GM13976 (cell line): ENCODE data around the gene UBE2L5.
"Not testable (repeated sequence)": the region's sequence is repeated elsewhere in the genome, so short reads cannot be mapped to it uniquely, and the experiment has no call there.

Experiments used
- DNase-seq: peaks from one replicate; pipeline ENCODE4 v3.0.0; 2012; ENCODE audit warnings: low spot score
- in situ Hi-C: fragments of 300-500 bp; cut with MboI; formaldehyde crosslinking; loops from one replicate; pipeline ENCODE4 v1.12.0; 2022; ENCODE audit warnings: low sequenced_read_pairs, mixed read lengths, inconsistent platforms; ENCODE audit not compliant: unreplicated experiment
- TF ChIP-seq, protein P1 (sequence below): IDR thresholded peaks from 2 replicates; pipeline ENCODE4 v1.5.1; 2012; ENCODE audit warnings: borderline replicate concordance, mild to moderate bottlenecking; ENCODE audit not compliant: insufficient read depth; ENCODE audit errors: extremely low read depth, missing control alignments, control extremely low read depth

Gene UBE2L5

GRCh38 chr13:30450066-30450465 is 27.8 kb downstream of the UBE2L5 start:
- in situ Hi-C loops = no loop called here
- no peak for DNase-seq
- TF ChIP-seq, protein P1, sequence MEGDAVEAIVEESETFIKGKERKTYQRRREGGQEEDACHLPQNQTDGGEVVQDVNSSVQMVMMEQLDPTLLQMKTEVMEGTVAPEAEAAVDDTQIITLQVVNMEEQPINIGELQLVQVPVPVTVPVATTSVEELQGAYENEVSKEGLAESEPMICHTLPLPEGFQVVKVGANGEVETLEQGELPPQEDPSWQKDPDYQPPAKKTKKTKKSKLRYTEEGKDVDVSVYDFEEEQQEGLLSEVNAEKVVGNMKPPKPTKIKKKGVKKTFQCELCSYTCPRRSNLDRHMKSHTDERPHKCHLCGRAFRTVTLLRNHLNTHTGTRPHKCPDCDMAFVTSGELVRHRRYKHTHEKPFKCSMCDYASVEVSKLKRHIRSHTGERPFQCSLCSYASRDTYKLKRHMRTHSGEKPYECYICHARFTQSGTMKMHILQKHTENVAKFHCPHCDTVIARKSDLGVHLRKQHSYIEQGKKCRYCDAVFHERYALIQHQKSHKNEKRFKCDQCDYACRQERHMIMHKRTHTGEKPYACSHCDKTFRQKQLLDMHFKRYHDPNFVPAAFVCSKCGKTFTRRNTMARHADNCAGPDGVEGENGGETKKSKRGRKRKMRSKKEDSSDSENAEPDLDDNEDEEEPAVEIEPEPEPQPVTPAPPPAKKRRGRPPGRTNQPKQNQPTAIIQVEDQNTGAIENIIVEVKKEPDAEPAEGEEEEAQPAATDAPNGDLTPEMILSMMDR = no peak

GRCh38 chr13:30451476-30451875 is 29.2 kb downstream of the UBE2L5 start:
- DNase-seq, in situ Hi-C loops: not testable (repeated sequence)

DNA sequence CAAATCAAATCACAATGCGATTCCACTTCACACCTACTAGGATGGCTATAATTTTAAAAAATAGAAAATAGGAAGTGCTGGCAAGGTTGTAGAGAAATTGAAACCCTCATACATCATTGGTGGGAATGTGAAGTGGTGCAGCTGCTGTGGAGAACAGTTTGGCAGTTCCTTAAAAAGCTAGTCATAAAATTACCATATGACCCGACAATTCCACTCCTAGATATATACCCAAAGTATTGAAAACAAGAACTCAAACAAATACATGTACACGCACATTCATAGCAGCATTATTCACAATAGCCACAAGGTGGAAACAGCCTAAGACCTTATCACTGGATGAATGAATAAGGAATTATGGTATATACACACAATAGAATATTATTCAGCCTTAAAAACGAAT is 31.4 kb downstream of the UBE2L5 start:
- no peak for DNase-seq
- in situ Hi-C loops = no loop called here
- TF ChIP-seq, protein P1 = no peak

GRCh38 chr13:30454991-30455390 is 32.7 kb downstream of the UBE2L5 start:
- in situ Hi-C loops = no loop called here
- TF ChIP-seq, protein P1 = no peak
- DNase-seq = no peak

DNA sequence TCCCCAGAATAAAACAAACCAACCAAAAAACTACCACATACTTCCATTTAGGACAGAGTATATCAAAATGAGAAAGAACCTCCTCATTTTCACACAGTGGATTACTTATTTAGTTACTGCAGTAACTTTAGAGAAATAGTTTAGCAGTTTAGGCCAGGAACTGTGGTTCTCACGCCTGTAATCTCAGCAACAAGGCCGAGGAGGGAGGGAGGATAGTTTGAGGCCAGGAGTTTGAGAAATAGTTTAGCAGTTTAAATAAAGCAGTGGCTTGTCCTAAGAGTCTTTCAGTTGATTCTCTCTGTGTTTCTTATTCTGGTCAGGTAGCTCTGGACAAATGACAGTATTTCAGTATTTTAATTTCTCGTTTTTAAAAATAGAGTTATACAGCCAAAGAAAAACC is 34.0 kb downstream of the UBE2L5 start:
- TF ChIP-seq, protein P1 = no peak
- in situ Hi-C loops = no loop called here
- no peak for DNase-seq

DNA sequence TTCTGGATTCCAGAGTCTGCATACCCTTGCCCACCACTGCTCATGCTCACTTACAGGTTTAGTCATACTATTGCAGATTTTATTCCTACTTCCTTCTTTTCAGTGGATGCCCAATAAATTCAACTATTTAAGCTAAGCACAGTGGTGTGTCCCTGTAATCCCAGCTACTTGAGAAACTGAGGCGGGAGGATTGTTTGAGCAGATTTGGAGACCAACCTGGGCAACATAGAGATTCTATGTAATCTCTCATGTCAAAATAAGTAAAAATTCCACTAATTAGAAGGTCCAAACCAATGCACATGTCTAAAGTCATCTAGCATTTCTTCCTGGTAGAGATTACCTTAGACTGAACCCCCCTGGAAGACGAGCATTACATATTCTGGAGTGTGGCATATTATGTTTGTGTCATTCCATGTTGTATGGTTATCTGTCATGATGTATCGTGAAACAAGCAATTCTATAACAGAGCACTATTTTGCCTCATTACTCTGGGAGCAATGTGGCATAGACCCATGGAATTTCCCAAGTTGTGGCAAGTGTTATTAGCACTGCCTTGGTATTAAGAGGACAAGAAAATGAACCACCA is 35.1 kb downstream of the UBE2L5 start:
- DNase-seq = no peak
- in situ Hi-C loops = no loop called here
- TF ChIP-seq, protein P1 = no peak

DNA sequence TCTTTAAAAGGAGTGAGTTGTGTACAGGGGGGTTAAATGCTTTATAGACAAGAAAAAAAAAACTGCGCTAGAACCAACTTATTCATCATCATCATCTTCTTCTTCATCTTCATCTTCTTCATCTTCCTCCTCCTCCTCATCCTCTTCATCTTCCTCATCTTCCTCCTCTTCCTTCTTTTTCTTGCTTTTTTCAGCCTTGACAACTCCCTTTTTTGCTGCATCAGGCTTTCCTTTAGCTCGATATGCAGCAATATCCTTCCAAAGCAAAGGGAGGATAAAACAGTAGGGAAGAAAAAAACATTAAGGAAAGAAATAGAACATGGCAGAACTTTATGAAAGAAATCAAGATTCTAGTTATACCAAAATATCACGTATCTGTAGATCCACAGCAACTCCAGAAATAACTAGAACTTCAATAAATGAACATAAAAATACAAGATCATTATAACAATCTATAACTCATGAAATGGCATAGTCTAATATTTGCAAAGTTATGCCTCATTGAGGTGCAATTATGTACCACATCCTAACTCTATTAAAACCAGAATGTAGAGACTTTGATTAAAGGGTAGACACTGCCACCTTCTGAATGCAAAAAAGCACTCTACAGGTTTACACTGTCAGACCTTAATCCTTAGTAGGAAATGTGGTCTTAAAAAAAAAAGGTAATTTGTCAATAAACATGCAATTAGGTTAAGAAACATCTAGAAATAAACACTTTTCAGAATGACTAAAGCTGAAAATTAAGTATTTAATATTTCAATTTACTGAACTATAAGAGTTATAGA is 39.2 kb downstream of the UBE2L5 start:
- TF ChIP-seq, protein P1 = peak; percentile 25
- DNase-seq, in situ Hi-C loops: not testable (repeated sequence)
